Measurements from ENCODE around the gene PREX1. TPM values are rescaled to one million over a fixed set of nuclear protein-coding genes. Genes with fewer than 3 reads are reported as not detected.

Gene PREX1, protein sequence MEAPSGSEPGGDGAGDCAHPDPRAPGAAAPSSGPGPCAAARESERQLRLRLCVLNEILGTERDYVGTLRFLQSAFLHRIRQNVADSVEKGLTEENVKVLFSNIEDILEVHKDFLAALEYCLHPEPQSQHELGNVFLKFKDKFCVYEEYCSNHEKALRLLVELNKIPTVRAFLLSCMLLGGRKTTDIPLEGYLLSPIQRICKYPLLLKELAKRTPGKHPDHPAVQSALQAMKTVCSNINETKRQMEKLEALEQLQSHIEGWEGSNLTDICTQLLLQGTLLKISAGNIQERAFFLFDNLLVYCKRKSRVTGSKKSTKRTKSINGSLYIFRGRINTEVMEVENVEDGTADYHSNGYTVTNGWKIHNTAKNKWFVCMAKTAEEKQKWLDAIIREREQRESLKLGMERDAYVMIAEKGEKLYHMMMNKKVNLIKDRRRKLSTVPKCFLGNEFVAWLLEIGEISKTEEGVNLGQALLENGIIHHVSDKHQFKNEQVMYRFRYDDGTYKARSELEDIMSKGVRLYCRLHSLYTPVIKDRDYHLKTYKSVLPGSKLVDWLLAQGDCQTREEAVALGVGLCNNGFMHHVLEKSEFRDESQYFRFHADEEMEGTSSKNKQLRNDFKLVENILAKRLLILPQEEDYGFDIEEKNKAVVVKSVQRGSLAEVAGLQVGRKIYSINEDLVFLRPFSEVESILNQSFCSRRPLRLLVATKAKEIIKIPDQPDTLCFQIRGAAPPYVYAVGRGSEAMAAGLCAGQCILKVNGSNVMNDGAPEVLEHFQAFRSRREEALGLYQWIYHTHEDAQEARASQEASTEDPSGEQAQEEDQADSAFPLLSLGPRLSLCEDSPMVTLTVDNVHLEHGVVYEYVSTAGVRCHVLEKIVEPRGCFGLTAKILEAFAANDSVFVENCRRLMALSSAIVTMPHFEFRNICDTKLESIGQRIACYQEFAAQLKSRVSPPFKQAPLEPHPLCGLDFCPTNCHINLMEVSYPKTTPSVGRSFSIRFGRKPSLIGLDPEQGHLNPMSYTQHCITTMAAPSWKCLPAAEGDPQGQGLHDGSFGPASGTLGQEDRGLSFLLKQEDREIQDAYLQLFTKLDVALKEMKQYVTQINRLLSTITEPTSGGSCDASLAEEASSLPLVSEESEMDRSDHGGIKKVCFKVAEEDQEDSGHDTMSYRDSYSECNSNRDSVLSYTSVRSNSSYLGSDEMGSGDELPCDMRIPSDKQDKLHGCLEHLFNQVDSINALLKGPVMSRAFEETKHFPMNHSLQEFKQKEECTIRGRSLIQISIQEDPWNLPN (N-terminal part only)
- total RNA-seq (10 to 100 TPM; 27.1 to 36.5 TPM), polyA plus RNA-seq (ENCODE audit: insufficient read depth, low read depth, low replicate concordance) (18.0 TPM)
- long read RNA-seq, donor 1, partial matches to known transcripts: 14 of 14 reads
- long read RNA-seq, donor 1, other reads (novel, unspliced or antisense): 0 of 14 reads
- long read RNA-seq, donor 2: 0 reads

DNA sequence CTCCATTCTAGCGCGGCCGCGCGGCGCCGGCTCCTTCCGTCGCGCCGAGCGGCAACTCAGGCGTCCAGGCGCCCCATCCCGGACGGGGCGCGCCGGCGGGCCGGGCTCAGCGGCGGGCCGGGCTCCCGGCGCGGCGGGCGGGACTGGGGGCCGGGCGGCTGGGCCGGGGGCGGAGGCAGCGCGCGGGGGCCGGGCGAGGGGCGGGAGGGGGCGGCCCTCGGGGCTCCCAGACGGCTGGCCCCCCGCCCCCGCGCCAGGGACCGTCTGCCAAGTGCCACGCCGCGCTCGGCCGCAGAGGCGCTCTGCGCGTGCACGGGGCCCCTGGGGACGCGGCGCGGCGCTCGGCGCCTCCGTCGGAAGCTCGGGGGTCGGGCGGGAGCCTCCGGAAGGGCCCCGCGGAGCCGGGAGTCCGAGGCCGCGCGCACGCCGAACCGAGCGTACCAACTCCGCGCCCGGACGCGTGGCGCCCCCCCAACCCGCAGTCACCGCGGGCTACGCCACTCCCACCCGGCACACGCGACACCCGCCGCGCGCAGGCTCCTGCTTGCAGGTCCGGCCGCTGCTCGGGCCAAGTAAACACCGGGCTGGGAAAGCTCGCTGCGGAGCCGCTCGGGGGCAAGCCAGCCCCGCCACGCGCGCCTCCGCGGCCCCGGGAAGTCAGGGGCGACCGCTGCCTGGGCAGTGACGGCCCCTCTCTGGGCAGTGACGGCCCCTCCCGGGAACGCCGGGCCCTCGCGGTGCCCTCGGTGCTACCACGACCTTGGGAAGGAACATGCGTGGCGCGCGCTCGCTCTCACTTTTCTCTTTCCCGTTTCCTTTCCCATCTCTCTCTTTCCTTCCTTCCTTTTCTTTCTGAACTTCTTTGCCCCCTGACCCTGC is at the start of gene PREX1:
PREX1 (minus strand) TSS at position 145 of the 879 bp plus-strand sequence; CDS start at position 6, 139 bp downstream.
- DNase-seq: peak; percentile 74
- 0 to 11% methylated on average over 7 to 36 of the region's 128 CpGs for WGBS, 2 donors
- Histone ChIP-seq H3K27me3 (no peaks in the 10 kb centered on the region), H3K27ac (peak within 1 kb of the TSS; percentile 59 to 68), H3K9me3 (no peaks in the 10 kb centered on the region), H3K4me3 (peak within 1 kb of the TSS; percentile 58 to 69), H3K4me1 (peaks cover 10% of the 10 kb centered on the region), H3K36me3 (ENCODE audit: low read depth, missing control alignments) (no peaks in the 10 kb centered on the region)
- TF ChIP-seq, protein P1, sequence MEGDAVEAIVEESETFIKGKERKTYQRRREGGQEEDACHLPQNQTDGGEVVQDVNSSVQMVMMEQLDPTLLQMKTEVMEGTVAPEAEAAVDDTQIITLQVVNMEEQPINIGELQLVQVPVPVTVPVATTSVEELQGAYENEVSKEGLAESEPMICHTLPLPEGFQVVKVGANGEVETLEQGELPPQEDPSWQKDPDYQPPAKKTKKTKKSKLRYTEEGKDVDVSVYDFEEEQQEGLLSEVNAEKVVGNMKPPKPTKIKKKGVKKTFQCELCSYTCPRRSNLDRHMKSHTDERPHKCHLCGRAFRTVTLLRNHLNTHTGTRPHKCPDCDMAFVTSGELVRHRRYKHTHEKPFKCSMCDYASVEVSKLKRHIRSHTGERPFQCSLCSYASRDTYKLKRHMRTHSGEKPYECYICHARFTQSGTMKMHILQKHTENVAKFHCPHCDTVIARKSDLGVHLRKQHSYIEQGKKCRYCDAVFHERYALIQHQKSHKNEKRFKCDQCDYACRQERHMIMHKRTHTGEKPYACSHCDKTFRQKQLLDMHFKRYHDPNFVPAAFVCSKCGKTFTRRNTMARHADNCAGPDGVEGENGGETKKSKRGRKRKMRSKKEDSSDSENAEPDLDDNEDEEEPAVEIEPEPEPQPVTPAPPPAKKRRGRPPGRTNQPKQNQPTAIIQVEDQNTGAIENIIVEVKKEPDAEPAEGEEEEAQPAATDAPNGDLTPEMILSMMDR (IDR thresholded peaks at IDR 0.05): peak in 2 of 3 experiments; percentile 6 to 30
- no peak for TF ChIP-seq POLR2A (IDR thresholded peaks at IDR 0.05)
- intact Hi-C loops (cut with DNase I; ENCODE audit: low total_unique reads): no loop called here

DNA sequence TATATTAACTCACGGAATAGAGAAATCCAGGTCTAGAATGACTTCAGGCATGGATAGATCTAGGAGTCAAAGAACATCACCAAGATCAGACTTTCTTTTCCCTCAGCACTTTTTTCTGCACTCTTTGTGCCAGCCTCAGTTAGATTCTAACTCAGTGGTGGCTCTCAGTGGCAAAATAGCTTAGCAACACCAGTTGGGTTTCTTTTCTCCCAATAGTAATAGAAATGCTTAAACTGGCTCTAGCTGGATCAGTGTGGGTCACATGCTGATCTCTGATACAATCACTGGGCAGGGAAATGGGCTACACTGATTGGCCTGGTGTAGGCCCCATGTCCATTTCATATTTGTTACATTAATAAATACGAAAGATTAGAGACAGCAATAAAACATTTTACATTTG is 49.5 kb upstream of the PREX1 start:
- H3K27ac ChIP-seq: no peak overlapping the region
- H3K36me3 ChIP-seq (ENCODE audit: low read depth, missing control alignments): no peaks in the 10 kb centered on the region
- no peaks in the 10 kb centered on the region for H3K4me1 ChIP-seq
- TF ChIP-seq, protein P1 (IDR thresholded peaks at IDR 0.05): peak in 2 of 3 experiments; percentile 17 to 36
- TF ChIP-seq POLR2A (IDR thresholded peaks at IDR 0.05): no peak
- no peaks in the 10 kb centered on the region for H3K9me3 ChIP-seq
- no peaks in the 10 kb centered on the region for H3K27me3 ChIP-seq
- WGBS, 2 donors: 28 to 39% methylated on average over 2 of the region's 2 CpGs
- H3K4me3 ChIP-seq: no peak overlapping the region
- peak; percentile 61 for DNase-seq
- intact Hi-C loops (cut with DNase I; ENCODE audit: low total_unique reads): no loop called here

DNA sequence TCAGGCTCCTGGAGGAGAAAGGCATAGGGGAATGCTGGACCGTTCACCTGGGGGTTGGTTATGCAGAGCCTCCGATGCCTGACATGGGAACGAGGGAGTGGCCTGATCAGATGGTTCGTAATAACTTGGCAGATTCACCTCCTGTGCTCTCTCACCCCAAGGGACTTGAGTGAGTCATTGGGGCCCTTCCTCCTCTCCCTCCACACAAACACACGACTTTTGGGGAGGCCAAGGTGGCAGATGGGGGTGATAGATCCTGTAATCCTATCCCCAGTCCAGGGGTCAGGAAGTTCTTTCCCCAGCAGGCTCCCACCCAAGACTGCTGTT is 48.1 kb upstream of the PREX1 start:
- no peaks in the 10 kb centered on the region for H3K4me1 ChIP-seq
- no peaks in the 10 kb centered on the region for H3K27me3 ChIP-seq
- H3K4me3 ChIP-seq: no peak overlapping the region
- H3K27ac ChIP-seq: no peak overlapping the region
- H3K9me3 ChIP-seq: no peaks in the 10 kb centered on the region
- intact Hi-C loops (cut with DNase I; ENCODE audit: low total_unique reads): no loop called here
- no peak for DNase-seq
- WGBS, 2 donors: 55 to 65% methylated on average over 5 of the region's 5 CpGs
- no peaks in the 10 kb centered on the region for H3K36me3 ChIP-seq (ENCODE audit: low read depth, missing control alignments)
- TF ChIP-seq POLR2A (IDR thresholded peaks at IDR 0.05): no peak
- TF ChIP-seq, protein P1 (IDR thresholded peaks at IDR 0.05): no peak
